ENCODE results near the gene TSTD1.

DNA sequence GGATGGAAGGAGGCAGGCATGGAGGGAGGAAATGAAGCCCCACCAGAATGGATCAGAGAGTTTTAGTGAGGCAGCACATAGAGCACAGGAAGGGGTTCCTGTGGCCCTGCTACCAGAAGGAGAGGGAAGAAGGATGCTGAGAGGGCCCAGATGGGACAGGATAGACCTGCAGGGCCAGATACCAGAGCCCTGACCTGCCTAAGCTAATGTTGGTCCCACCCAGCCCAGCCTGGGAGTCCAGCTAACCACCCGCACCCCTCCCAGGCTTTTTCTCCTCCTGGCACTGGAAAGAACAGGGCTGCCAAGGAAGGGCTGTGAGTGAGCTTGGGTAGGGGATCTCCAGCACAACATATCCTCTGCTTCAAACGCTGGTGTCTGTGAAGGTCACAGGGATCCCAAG, 43.7 kb upstream of the TSTD1 start:
- TF ChIP-seq POLR2A (IDR thresholded peaks at IDR 0.05; ENCODE audit: low read depth, low read length) (no peak), POLR2AphosphoS5 (IDR thresholded peaks at IDR 0.05; ENCODE audit: low read depth, low read length) (no peak), TAF1 (IDR thresholded peaks at IDR 0.05; ENCODE audit: low read depth, low read length) (no peak)

Measured in GM12891 (cell line).